ENCODE measurements around the gene FYB1. TPM values are rescaled to one million over a fixed set of nuclear protein-coding genes. Genes with fewer than 3 reads are reported as not detected.
"Not testable (repeated sequence)": the region's sequence is repeated elsewhere in the genome, so short reads cannot be mapped to it uniquely, and the experiment has no call there.

The FYB1 gene
- total and polyA plus RNA-seq, 2 donors (not counting 1 experiment from before 2014, with no cell fraction given) = 1.3 to 1.4 TPM

DNA sequence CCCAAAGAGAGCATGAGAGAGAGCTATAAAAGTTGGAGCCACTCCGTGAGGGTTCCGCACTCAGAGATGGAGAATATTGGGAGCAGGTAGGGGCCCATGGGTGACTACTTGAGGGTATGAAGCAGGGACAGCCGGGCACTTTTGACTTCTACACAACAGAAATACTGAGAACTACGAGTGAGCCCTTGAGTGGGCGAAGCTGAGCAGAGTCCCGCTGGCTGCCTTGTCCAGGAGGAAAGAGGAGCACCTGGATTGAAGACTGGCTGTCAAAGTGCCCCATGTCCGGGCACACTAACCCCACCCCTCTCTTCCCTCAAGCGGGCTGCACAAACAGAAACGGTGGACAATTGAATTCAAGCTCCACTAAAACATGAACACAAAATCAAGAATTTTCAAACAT lies 33.6 kb downstream of the FYB1 start:
- 96% methylated on average over 8 of the region's 9 CpGs for WGBS (ENCODE audit: insufficient coverage)
- Histone ChIP-seq H3K9ac (ENCODE audit: low read length) (no peak overlapping the region), H3K36me3 (replicated peaks in 1 of 2; ENCODE audit: control extremely low read depth in 1 of 2, control insufficient read depth in 1 of 2, extremely low read depth in 1 of 2, insufficient read depth in 2 of 2, low read length in 1 of 2) (no peaks in the 10 kb centered on the region), H3K27ac (ENCODE audit: low read length in 2 of 2) (no peak overlapping the region), H3K79me2 (ENCODE audit: control insufficient read depth, insufficient read depth, low read length) (no peaks in the 10 kb centered on the region), H3K4me2 (replicated peaks; ENCODE audit: low read depth, low read length, poor library complexity, severe bottlenecking) (no peak overlapping the region), H3K9me3 (ENCODE audit: control extremely low read depth in 1 of 3, control insufficient read depth in 2 of 3, insufficient read depth in 1 of 3, low read length in 2 of 3) (no peaks in the 10 kb centered on the region), H2AFZ (ENCODE audit: insufficient read depth, low read depth, low read length, poor library complexity, severe bottlenecking) (no peak overlapping the region), H4K20me1 (ENCODE audit: control insufficient read depth, insufficient read depth, low read length, poor library complexity, severe bottlenecking) (no peaks in the 10 kb centered on the region), H3K27me3 (replicated peaks in 1 of 4; ENCODE audit: control extremely low read depth in 1 of 4, control insufficient read depth in 3 of 4, insufficient read depth in 4 of 4, low read length in 3 of 4) (no peaks in the 10 kb centered on the region), H3K4me3 (ENCODE audit: control extremely low read depth in 1 of 5, extremely low read depth in 1 of 5, insufficient read depth in 1 of 5, low read depth in 2 of 5, low read length in 4 of 5) (no peak overlapping the region), H3K4me1 (ENCODE audit: control insufficient read depth in 2 of 2, insufficient read depth in 2 of 2, low read length in 2 of 2) (peaks cover 26 to 29% of the 10 kb centered on the region in 2 donors)
- no peak overlapping the region for H3K27ac Mint-ChIP-seq
- CTCF ChIA-PET = no interaction called here
- H3K27me3 Mint-ChIP-seq = no peaks in the 10 kb centered on the region
- H3K4me3 Mint-ChIP-seq = no peak overlapping the region
- intact Hi-C loops (cut with micrococcal nuclease) = loop anchor here (2.0 kb wide), 1 partner anchor 13 kb away; no protein-coding TSS in a partner anchor
- H3K4me1 Mint-ChIP-seq = peaks cover 34% of the 10 kb centered on the region
- H3K9me3 Mint-ChIP-seq (ENCODE audit: insufficient read depth) = no peaks in the 10 kb centered on the region
- no peak for ATAC-seq (ENCODE audit: low read depth)
- no peak for TF ChIP-seq EZH2 (IDR thresholded peaks at IDR 0.05; ENCODE audit: borderline replicate concordance, insufficient read depth, low read depth, low read length, poor library complexity, severe bottlenecking)
- TF ChIP-seq, protein P1, sequence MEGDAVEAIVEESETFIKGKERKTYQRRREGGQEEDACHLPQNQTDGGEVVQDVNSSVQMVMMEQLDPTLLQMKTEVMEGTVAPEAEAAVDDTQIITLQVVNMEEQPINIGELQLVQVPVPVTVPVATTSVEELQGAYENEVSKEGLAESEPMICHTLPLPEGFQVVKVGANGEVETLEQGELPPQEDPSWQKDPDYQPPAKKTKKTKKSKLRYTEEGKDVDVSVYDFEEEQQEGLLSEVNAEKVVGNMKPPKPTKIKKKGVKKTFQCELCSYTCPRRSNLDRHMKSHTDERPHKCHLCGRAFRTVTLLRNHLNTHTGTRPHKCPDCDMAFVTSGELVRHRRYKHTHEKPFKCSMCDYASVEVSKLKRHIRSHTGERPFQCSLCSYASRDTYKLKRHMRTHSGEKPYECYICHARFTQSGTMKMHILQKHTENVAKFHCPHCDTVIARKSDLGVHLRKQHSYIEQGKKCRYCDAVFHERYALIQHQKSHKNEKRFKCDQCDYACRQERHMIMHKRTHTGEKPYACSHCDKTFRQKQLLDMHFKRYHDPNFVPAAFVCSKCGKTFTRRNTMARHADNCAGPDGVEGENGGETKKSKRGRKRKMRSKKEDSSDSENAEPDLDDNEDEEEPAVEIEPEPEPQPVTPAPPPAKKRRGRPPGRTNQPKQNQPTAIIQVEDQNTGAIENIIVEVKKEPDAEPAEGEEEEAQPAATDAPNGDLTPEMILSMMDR (IDR thresholded peaks at IDR 0.05) = no peak
- POLR2A ChIA-PET = no interaction called here
- no peak for DNase-seq

DNA sequence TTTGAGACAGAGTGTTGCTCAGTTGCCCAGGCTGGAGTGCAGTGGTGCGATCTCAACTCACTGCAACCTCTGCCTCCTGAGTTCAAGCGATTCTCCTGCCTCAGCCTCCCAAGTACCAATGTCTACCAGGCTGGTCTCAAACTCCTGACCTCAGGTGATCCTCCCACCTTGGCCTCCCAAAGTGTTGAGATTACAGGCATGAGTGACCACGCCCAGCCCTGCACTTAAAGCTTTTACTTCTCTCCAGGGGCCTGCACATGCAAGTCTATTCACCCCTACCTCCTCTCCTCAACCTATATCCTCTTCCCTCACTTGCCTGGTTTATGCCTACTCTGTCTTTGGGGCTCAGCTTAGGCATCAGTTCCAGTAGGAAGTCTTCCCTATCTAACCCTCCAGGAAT lies 39.8 kb downstream of the FYB1 start:
- not testable (repeated sequence) for ATAC-seq (ENCODE audit: low read depth)

More for the DNA sequence above, 39.8 kb downstream of the FYB1 start:
- peaks cover 47% of the 10 kb centered on the region for H3K4me1 Mint-ChIP-seq
- H3K27ac Mint-ChIP-seq; DNase-seq; H3K9me3 ChIP-seq (ENCODE audit: control extremely low read depth in 1 of 3, control insufficient read depth in 2 of 3, insufficient read depth in 1 of 3, low read length in 2 of 3); H3K4me2 ChIP-seq (replicated peaks; ENCODE audit: low read depth, low read length, poor library complexity, severe bottlenecking); H3K79me2 ChIP-seq (ENCODE audit: control insufficient read depth, insufficient read depth, low read length); H3K4me3 Mint-ChIP-seq; H3K27ac ChIP-seq (ENCODE audit: low read length in 2 of 2); POLR2A ChIA-PET; H2AFZ ChIP-seq (ENCODE audit: insufficient read depth, low read depth, low read length, poor library complexity, severe bottlenecking); H3K9me3 Mint-ChIP-seq (ENCODE audit: insufficient read depth); H3K27me3 Mint-ChIP-seq; H3K9ac ChIP-seq (ENCODE audit: low read length); intact Hi-C loops (cut with micrococcal nuclease); H3K36me3 ChIP-seq (replicated peaks in 1 of 2; ENCODE audit: control extremely low read depth in 1 of 2, control insufficient read depth in 1 of 2, extremely low read depth in 1 of 2, insufficient read depth in 2 of 2, low read length in 1 of 2); CTCF ChIA-PET; H4K20me1 ChIP-seq (ENCODE audit: control insufficient read depth, insufficient read depth, low read length, poor library complexity, severe bottlenecking); H3K4me3 ChIP-seq (ENCODE audit: control extremely low read depth in 1 of 5, extremely low read depth in 1 of 5, insufficient read depth in 1 of 5, low read depth in 2 of 5, low read length in 4 of 5); H3K27me3 ChIP-seq (replicated peaks in 1 of 4; ENCODE audit: control extremely low read depth in 1 of 4, control insufficient read depth in 3 of 4, insufficient read depth in 4 of 4, low read length in 3 of 4): not testable (repeated sequence)
- H3K4me1 ChIP-seq (ENCODE audit: control insufficient read depth in 2 of 2, insufficient read depth in 2 of 2, low read length in 2 of 2) = peaks cover 42 to 50% of the 10 kb centered on the region in 2 donors
- WGBS (ENCODE audit: insufficient coverage) = 50% methylated on average over 2 of the region's 3 CpGs

Data from B cell (primary cell).